IPS-20b (cell line): ENCODE measurements around the gene FOXP1.

Source experiments
- H3K27ac ChIP-seq: one replicate; pipeline ENCODE4 v1.5.1; 2013; ENCODE audit warnings: low read length
- H3K27me3 ChIP-seq: 2 replicates; pipeline ENCODE4 v1.6.1; 2013; ENCODE audit warnings: mild to moderate bottlenecking, low read length, inconsistent platforms; ENCODE audit not compliant: insufficient read depth
- H3K36me3 ChIP-seq: 2 replicates; pipeline ENCODE4 v1.6.1; 2013; ENCODE audit warnings: low read depth, mild to moderate bottlenecking, inconsistent platforms, low read length, moderate library complexity; ENCODE audit not compliant: insufficient read depth
- H3K4me1 ChIP-seq: 2 replicates; pipeline ENCODE4 v1.6.1; 2013; ENCODE audit warnings: mild to moderate bottlenecking, control low read depth, inconsistent platforms, low read length, moderate library complexity; ENCODE audit not compliant: insufficient read depth
- H3K4me3 ChIP-seq: 2 replicates; pipeline ENCODE4 v1.5.1; 2013; ENCODE audit warnings: mild to moderate bottlenecking, low read length, inconsistent platforms
- H3K9ac ChIP-seq: 2 replicates; pipeline ENCODE4 v1.6.1; 2013; ENCODE audit warnings: low read depth, mild to moderate bottlenecking, inconsistent platforms, low read length, moderate library complexity
- H3K9me3 ChIP-seq: 2 replicates; pipeline ENCODE4 v1.6.1; 2013; ENCODE audit warnings: mild to moderate bottlenecking, low read depth, low read length, inconsistent platforms; ENCODE audit not compliant: insufficient read depth

FOXP1 gene

GRCh38 chr3:71269906-71270305 lies 313.6 kb downstream of the FOXP1 start:
- Histone ChIP-seq H3K36me3 (peaks cover 5% of the 10 kb centered on the region), H3K4me3 (no peak overlapping the region), H3K9ac (0 out of 2 replicates have a peak overlapping the region, but pooled peaks have one; percentile 6), H3K27me3 (no peaks in the 10 kb centered on the region), H3K9me3 (no peaks in the 10 kb centered on the region), H3K4me1 (no peaks in the 10 kb centered on the region), H3K27ac (no peak overlapping the region)

DNA sequence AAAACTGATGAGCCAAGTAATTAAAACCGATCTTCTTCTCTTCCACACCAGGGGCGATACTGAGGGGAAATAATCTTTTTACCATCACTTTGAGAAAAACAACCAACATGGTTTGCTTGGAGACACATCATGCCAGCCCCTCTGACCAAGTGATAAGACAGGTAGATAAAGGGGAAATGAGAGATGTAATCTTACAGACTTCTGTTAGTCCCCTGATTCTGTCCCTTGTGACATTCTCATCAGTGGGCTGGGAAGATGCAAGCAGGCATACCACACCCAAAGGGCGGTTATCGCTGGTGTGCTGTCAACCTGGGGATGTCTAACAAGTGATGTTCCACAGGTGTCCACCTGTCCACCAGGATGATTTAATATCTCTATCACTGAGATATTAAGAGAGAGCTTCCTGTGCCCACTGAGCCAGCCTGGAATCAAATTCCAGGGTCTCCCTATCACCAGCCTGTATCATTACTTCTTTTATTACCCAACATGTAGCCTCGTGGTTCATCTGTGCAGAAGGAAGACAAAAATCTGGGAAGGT lies 315.0 kb downstream of the FOXP1 start:
- H3K36me3 ChIP-seq = peaks cover 5% of the 10 kb centered on the region
- H3K27ac ChIP-seq = no peak overlapping the region
- H3K27me3 ChIP-seq = no peaks in the 10 kb centered on the region
- H3K9ac ChIP-seq = no peak overlapping the region
- no peaks in the 10 kb centered on the region for H3K9me3 ChIP-seq
- no peak overlapping the region for H3K4me3 ChIP-seq
- H3K4me1 ChIP-seq = no peaks in the 10 kb centered on the region

- Histone ChIP-seq H3K9me3 (no peaks in the 10 kb centered on the region), H3K27me3 (no peaks in the 10 kb centered on the region), H3K36me3 (peaks cover 5% of the 10 kb centered on the region; the same call in 1 of the 2 replicates), H3K9ac (no peak overlapping the region), H3K4me1 (peaks cover 7% of the 10 kb centered on the region; the same call in 1 of the 2 replicates), H3K4me3 (no peak overlapping the region), H3K27ac (no peak overlapping the region)
Observed at GRCh38 chr3:71266875-71267274, 316.7 kb downstream of the FOXP1 start.

- peaks cover 5% of the 10 kb centered on the region; the same call in 1 of the 2 replicates for H3K36me3 ChIP-seq
- no peak overlapping the region for H3K4me3 ChIP-seq
- no peak overlapping the region for H3K27ac ChIP-seq
- H3K9ac ChIP-seq = no peak overlapping the region
- no peaks in the 10 kb centered on the region for H3K27me3 ChIP-seq
- no peaks in the 10 kb centered on the region for H3K9me3 ChIP-seq
- peaks cover 7% of the 10 kb centered on the region; the same call in 1 of the 2 replicates for H3K4me1 ChIP-seq
Observed at GRCh38 chr3:71265365-71265915, 318.1 kb downstream of the FOXP1 start.

GRCh38 chr3:71264840-71265239 lies 318.7 kb downstream of the FOXP1 start:
- no peak overlapping the region for H3K9ac ChIP-seq
- H3K4me1 ChIP-seq = peaks cover 7% of the 10 kb centered on the region; the same call in 1 of the 2 replicates
- H3K9me3 ChIP-seq = no peaks in the 10 kb centered on the region
- no peak overlapping the region for H3K4me3 ChIP-seq
- no peaks in the 10 kb centered on the region for H3K27me3 ChIP-seq
- H3K36me3 ChIP-seq = peaks cover 5% of the 10 kb centered on the region; the same call in 1 of the 2 replicates
- no peak overlapping the region for H3K27ac ChIP-seq

- no peaks in the 10 kb centered on the region for H3K27me3 ChIP-seq
- peaks cover 7% of the 10 kb centered on the region; the same call in 1 of the 2 replicates for H3K4me1 ChIP-seq
- no peaks in the 10 kb centered on the region for H3K9me3 ChIP-seq
- no peak overlapping the region for H3K27ac ChIP-seq
- no peak overlapping the region for H3K9ac ChIP-seq
- peaks cover 5% of the 10 kb centered on the region; the same call in 1 of the 2 replicates for H3K36me3 ChIP-seq
- no peak overlapping the region for H3K4me3 ChIP-seq
Observed at GRCh38 chr3:71262364-71263265, 320.9 kb downstream of the FOXP1 start.

GRCh38 chr3:71260782-71261181 lies 322.7 kb downstream of the FOXP1 start:
- no peak overlapping the region for H3K27ac ChIP-seq
- H3K4me3 ChIP-seq = no peak overlapping the region
- H3K36me3 ChIP-seq = no peaks in the 10 kb centered on the region
- no peaks in the 10 kb centered on the region for H3K9me3 ChIP-seq
- no peak overlapping the region for H3K9ac ChIP-seq
- H3K4me1 ChIP-seq = peaks cover 7% of the 10 kb centered on the region; the same call in 1 of the 2 replicates
- H3K27me3 ChIP-seq = no peaks in the 10 kb centered on the region

GRCh38 chr3:71258526-71258925 lies 325.0 kb downstream of the FOXP1 start:
- H3K27ac ChIP-seq = no peak overlapping the region
- H3K4me1 ChIP-seq = peaks cover 7% of the 10 kb centered on the region
- H3K4me3 ChIP-seq = no peak overlapping the region
- H3K9me3 ChIP-seq = no peaks in the 10 kb centered on the region
- no peaks in the 10 kb centered on the region for H3K27me3 ChIP-seq
- no peak overlapping the region for H3K9ac ChIP-seq
- H3K36me3 ChIP-seq = no peaks in the 10 kb centered on the region

DNA sequence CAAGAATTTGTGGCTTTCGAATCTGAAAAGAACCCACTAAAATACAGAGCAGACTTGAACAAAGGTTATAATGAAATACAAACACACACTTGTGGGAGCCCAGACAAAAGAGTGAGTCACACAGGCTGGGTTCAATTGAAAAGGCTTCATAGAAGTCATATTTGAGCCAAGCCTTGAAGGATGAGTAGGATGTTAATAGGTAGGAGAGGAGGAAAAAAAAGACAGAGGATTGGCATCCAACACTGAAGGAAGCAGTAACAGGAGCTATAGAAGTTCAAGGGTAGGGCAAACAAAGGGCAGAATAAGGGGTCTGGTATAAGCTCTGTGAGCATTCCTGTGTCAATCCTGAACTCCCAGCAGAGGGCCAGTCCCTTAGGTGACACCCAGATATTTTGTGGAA lies 325.4 kb downstream of the FOXP1 start:
- Histone ChIP-seq H3K4me1 (peaks cover 6% of the 10 kb centered on the region), H3K9me3 (no peaks in the 10 kb centered on the region), H3K36me3 (no peaks in the 10 kb centered on the region), H3K27me3 (no peaks in the 10 kb centered on the region), H3K4me3 (no peak overlapping the region), H3K27ac (peak overlapping the region; percentile 12), H3K9ac (no peak overlapping the region)

- Histone ChIP-seq H3K27ac (no peak overlapping the region), H3K9me3 (no peaks in the 10 kb centered on the region)
Observed at GRCh38 chr3:71255498-71255897, 328.0 kb downstream of the FOXP1 start.

GRCh38 chr3:71254281-71255057 lies 329.1 kb downstream of the FOXP1 start:
- Histone ChIP-seq H3K9ac (no peak overlapping the region), H3K4me1 (no peaks in the 10 kb centered on the region; the same call in none of the 2 replicates), H3K36me3 (no peaks in the 10 kb centered on the region), H3K4me3 (no peak overlapping the region), H3K27ac (no peak overlapping the region), H3K9me3 (no peaks in the 10 kb centered on the region), H3K27me3 (no peaks in the 10 kb centered on the region)

More at GRCh38 chr3:71255498-71255897, 328.0 kb downstream of the FOXP1 start:
- Histone ChIP-seq H3K9ac (no peak overlapping the region), H3K4me3 (no peak overlapping the region), H3K27me3 (no peaks in the 10 kb centered on the region), H3K4me1 (no peaks in the 10 kb centered on the region; the same call in none of the 2 replicates), H3K36me3 (no peaks in the 10 kb centered on the region)
